GM03348 (cell line): Measurements from ENCODE around the gene DBP.
"Not testable (repeated sequence)": the region's sequence is repeated elsewhere in the genome, so short reads cannot be mapped to it uniquely, and the experiment has no call there.

ENCODE experiments used
- DNase-seq: peaks from one replicate; pipeline ENCODE4 v3.0.0; 2012; ENCODE audit warnings: low spot score

Gene DBP

GRCh38 chr19:48636859-48637448 is at the start of gene DBP:
TSS of gene DBP (minus strand) at chr19:48637379. CDS start at chr19:48636994, 385 bp downstream.
- DNase-seq = no peak

GRCh38 chr19:48686637-48687036 is 49.5 kb upstream of the DBP start:
- DNase-seq = not testable (repeated sequence)

GRCh38 chr19:48686088-48686487 is 48.9 kb upstream of the DBP start:
- no peak for DNase-seq

- no peak for DNase-seq
Observed at GRCh38 chr19:48685583-48685982, 48.4 kb upstream of the DBP start.

- DNase-seq = peak; percentile 68
Observed at GRCh38 chr19:48683349-48683748, 46.2 kb upstream of the DBP start.

GRCh38 chr19:48681127-48681470 is 43.9 kb upstream of the DBP start:
- no peak for DNase-seq

GRCh38 chr19:48680436-48681126 is 43.4 kb upstream of the DBP start:
- no peak for DNase-seq

GRCh38 chr19:48680006-48680405 is 42.8 kb upstream of the DBP start:
- DNase-seq = not testable (repeated sequence)

- DNase-seq = no peak
Observed at GRCh38 chr19:48678201-48678600, 41.0 kb upstream of the DBP start.

- DNase-seq = no peak
Observed at GRCh38 chr19:48676887-48677286, 39.7 kb upstream of the DBP start.

- DNase-seq = no peak
Observed at GRCh38 chr19:48676487-48676886, 39.3 kb upstream of the DBP start.

- peak; percentile 94 for DNase-seq
Observed at GRCh38 chr19:48674921-48675824, 38.0 kb upstream of the DBP start.

GRCh38 chr19:48674216-48674809 is 37.1 kb upstream of the DBP start:
- DNase-seq = no peak

GRCh38 chr19:48673436-48674100 is 36.4 kb upstream of the DBP start:
- no peak for DNase-seq

- no peak for DNase-seq
Observed at GRCh38 chr19:48672994-48673393, 35.8 kb upstream of the DBP start, which contains the start of gene NTN5. TSS of gene NTN5 (minus strand) at chr19:48673017. CDS start at chr19:48670986, 2,031 bp downstream.

GRCh38 chr19:48671446-48671995 is 34.3 kb upstream of the DBP start:
- no peak for DNase-seq

- DNase-seq = no peak
Observed at GRCh38 chr19:48670699-48671445, 33.7 kb upstream of the DBP start.

GRCh38 chr19:48669903-48670668 is 32.9 kb upstream of the DBP start:
- no peak for DNase-seq

GRCh38 chr19:48668761-48669160 is 31.6 kb upstream of the DBP start:
- DNase-seq = no peak

- no peak for DNase-seq
Observed at GRCh38 chr19:48668332-48668731, 31.2 kb upstream of the DBP start.
